ENCODE data around the gene CTPS1.

DNA sequence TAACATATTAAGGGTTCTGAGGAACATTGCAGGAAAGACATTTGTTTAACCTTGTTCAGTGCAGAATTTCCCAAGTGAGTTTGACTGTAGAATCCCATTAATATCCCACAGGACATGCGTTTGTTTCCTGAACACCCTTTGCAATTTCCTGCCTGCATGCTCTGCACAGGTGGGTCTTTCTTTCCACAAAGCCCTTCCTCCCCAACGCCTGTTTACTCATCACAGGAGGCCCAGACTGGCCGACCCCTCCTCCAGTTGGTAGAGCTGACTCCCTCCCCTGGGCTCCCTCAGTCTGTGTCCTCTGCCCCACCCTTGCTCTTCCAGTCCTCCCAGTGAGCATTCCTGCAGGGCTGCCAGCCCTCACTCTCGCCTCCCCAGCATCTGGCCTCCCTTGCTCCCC, 47.5 kb upstream of the CTPS1 start:
- TF ChIP-seq POLR2A (IDR thresholded peaks at IDR 0.05; ENCODE audit: low read depth) = no peak
- TF ChIP-seq, protein P1, sequence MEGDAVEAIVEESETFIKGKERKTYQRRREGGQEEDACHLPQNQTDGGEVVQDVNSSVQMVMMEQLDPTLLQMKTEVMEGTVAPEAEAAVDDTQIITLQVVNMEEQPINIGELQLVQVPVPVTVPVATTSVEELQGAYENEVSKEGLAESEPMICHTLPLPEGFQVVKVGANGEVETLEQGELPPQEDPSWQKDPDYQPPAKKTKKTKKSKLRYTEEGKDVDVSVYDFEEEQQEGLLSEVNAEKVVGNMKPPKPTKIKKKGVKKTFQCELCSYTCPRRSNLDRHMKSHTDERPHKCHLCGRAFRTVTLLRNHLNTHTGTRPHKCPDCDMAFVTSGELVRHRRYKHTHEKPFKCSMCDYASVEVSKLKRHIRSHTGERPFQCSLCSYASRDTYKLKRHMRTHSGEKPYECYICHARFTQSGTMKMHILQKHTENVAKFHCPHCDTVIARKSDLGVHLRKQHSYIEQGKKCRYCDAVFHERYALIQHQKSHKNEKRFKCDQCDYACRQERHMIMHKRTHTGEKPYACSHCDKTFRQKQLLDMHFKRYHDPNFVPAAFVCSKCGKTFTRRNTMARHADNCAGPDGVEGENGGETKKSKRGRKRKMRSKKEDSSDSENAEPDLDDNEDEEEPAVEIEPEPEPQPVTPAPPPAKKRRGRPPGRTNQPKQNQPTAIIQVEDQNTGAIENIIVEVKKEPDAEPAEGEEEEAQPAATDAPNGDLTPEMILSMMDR (IDR thresholded peaks at IDR 0.05) = no peak
